WTC11 (cell line): ENCODE results near the gene SOSTDC1. TPM values are rescaled to one million over a fixed set of nuclear protein-coding genes. Genes with fewer than 3 reads are reported as not detected.

Experiments used
- ATAC-seq: fragments of 200-7000 bp; cut with Tn5 transposase; 2 replicates; pipeline ENCODE4 v1.10.0; 2021; ENCODE audit warnings: mild to moderate bottlenecking, moderate library complexity
- CTCF ChIA-PET: fragments of 300-600 bp; sonication (Branson Sonifier 250); formaldehyde crosslinking; loops from one replicate; lab custom pipeline; 2021; ENCODE audit warnings: antibody characterized with exemption; lab: Charles Lee
- POLR2A ChIA-PET: fragments of 350-600 bp; sonication (Branson Sonifier 250); formaldehyde crosslinking; loops from one replicate; lab custom pipeline; 2021; ENCODE audit warnings: antibody characterized with exemption; lab: Charles Lee
- DNase-seq: peaks from one replicate; pipeline ENCODE4 v3.0.0; 2021; ENCODE audit warnings: low spot score
- H3K27ac Mint-ChIP-seq: 2 replicates; pipeline ENCODE4 v1.8.0; 2021; ENCODE audit warnings: mixed read lengths
- H3K27me3 Mint-ChIP-seq: 2 replicates; pipeline ENCODE4 v1.8.0; 2021; ENCODE audit warnings: low read depth, mild to moderate bottlenecking, moderate library complexity, mixed read lengths
- H3K36me3 Mint-ChIP-seq: 2 replicates; pipeline ENCODE4 v1.8.0; 2021; ENCODE audit warnings: mixed read lengths
- H3K4me1 Mint-ChIP-seq: 2 replicates; pipeline ENCODE4 v1.8.0; 2022; ENCODE audit warnings: mixed read lengths
- H3K4me3 Mint-ChIP-seq: 2 replicates; pipeline ENCODE4 v1.8.0; 2021; ENCODE audit warnings: mild to moderate bottlenecking, moderate library complexity, mixed read lengths
- H3K9me3 Mint-ChIP-seq: 2 replicates; pipeline ENCODE4 v1.8.0; 2021; ENCODE audit warnings: mixed read lengths
- CBFB ChIP-seq: sonication (generic); formaldehyde crosslinking; IDR thresholded peaks from 2 replicates; pipeline ENCODE4 v1.8.1; 2022; ENCODE audit warnings: mild to moderate bottlenecking, low read depth, missing genetic modification reagents
- CREB1 ChIP-seq: sonication (generic); formaldehyde crosslinking; IDR thresholded peaks from 2 replicates; pipeline ENCODE4 v1.8.0; 2023; ENCODE audit warnings: mild to moderate bottlenecking, missing genetic modification reagents
- EMX1 ChIP-seq: fragments of 250-450 bp; sonication (Bioruptor Pico); IDR thresholded peaks from 2 replicates; pipeline ENCODE4 v1.8.0; 2021; ENCODE audit warnings: mild to moderate bottlenecking
- FOXJ3 ChIP-seq: sonication (generic); formaldehyde crosslinking; IDR thresholded peaks from 2 replicates; pipeline ENCODE4 v1.9.0; 2021; ENCODE audit warnings: missing genetic modification reagents, mild to moderate bottlenecking, borderline replicate concordance
- FOXP1 ChIP-seq: sonication (generic); formaldehyde crosslinking; IDR thresholded peaks from 2 replicates; pipeline ENCODE4 v1.8.0; 2022; ENCODE audit warnings: missing genetic modification reagents, mild to moderate bottlenecking, moderate library complexity, borderline replicate concordance
- HMGA2 ChIP-seq: fragments of 250-450 bp; sonication (Bioruptor Pico); IDR thresholded peaks from 2 replicates; pipeline ENCODE4 v1.4.0; 2021; ENCODE audit warnings: mild to moderate bottlenecking, moderate library complexity
- JAZF1 ChIP-seq: fragments of 250-450 bp; sonication (Bioruptor Pico); IDR thresholded peaks from 2 replicates; pipeline ENCODE4 v1.9.0; 2021; ENCODE audit warnings: moderate library complexity, mild to moderate bottlenecking, inconsistent platforms
- JUN ChIP-seq: sonication (generic); formaldehyde crosslinking; IDR thresholded peaks from 2 replicates; pipeline ENCODE4 v1.8.0; 2023; ENCODE audit warnings: mild to moderate bottlenecking, missing genetic modification reagents
- MAX ChIP-seq: sonication (generic); formaldehyde crosslinking; IDR thresholded peaks from 2 replicates; pipeline ENCODE4 v1.8.0; 2022; ENCODE audit warnings: mild to moderate bottlenecking, missing genetic modification reagents
- NFATC4 ChIP-seq: fragments of 250-450 bp; sonication (Bioruptor Pico); IDR thresholded peaks from 2 replicates; pipeline ENCODE4 v1.9.0; 2021; ENCODE audit warnings: mild to moderate bottlenecking
- NR1H2 ChIP-seq: sonication (generic); formaldehyde crosslinking; IDR thresholded peaks from 2 replicates; pipeline ENCODE4 v1.9.0; 2021; ENCODE audit warnings: mild to moderate bottlenecking, moderate library complexity, missing genetic modification reagents
- NR3C1 ChIP-seq: sonication (generic); formaldehyde crosslinking; conservative IDR thresholded peaks from 2 replicates; pipeline ENCODE4 v1.8.1; 2023; ENCODE audit warnings: low read depth, mild to moderate bottlenecking, missing genetic modification reagents
- SP1 ChIP-seq: sonication (generic); formaldehyde crosslinking; conservative IDR thresholded peaks from 2 replicates; pipeline ENCODE4 v1.8.1; 2022; ENCODE audit warnings: missing genetic modification reagents
- ZBTB21 ChIP-seq: sonication (generic); formaldehyde crosslinking; IDR thresholded peaks from 2 replicates; pipeline ENCODE4 v1.8.1; 2023; ENCODE audit warnings: mild to moderate bottlenecking, missing genetic modification reagents, borderline replicate concordance
- ZBTB43 ChIP-seq: sonication (generic); formaldehyde crosslinking; IDR thresholded peaks from 2 replicates; pipeline ENCODE4 v1.8.1; 2023; ENCODE audit warnings: mild to moderate bottlenecking, missing genetic modification reagents
- ZNF121 ChIP-seq: sonication (generic); formaldehyde crosslinking; IDR thresholded peaks from 2 replicates; pipeline ENCODE4 v1.8.0; 2023; ENCODE audit warnings: missing genetic modification reagents
- ZNF219 ChIP-seq: sonication (generic); formaldehyde crosslinking; IDR thresholded peaks from 2 replicates; pipeline ENCODE4 v1.8.0; 2023; ENCODE audit warnings: missing genetic modification reagents, mild to moderate bottlenecking, borderline replicate concordance
- ZNF396 ChIP-seq: fragments of 250-450 bp; sonication (Bioruptor Pico); IDR thresholded peaks from 2 replicates; pipeline ENCODE4 v1.8.0; 2021; ENCODE audit warnings: mild to moderate bottlenecking, moderate library complexity, borderline replicate concordance
- ZNF423 ChIP-seq: fragments of 250-450 bp; sonication (Bioruptor Pico); IDR thresholded peaks from 2 replicates; pipeline ENCODE4 v2.1.2; 2022; ENCODE audit warnings: mild to moderate bottlenecking, moderate library complexity
- total RNA-seq: library from RNA; stranded (reverse); gene quantifications from 3 replicates; pipeline ENCODE4 v1.2.3, GENCODE V29; 2021
- TF ChIP-seq, protein P1 (sequence below): sonication (generic); formaldehyde crosslinking; IDR thresholded peaks from 2 replicates; pipeline ENCODE4 v1.8.1; 2023; ENCODE audit warnings: mild to moderate bottlenecking, missing genetic modification reagents, moderate library complexity
- TF ChIP-seq, protein P2 (sequence below): sonication (generic); formaldehyde crosslinking; IDR thresholded peaks from 2 replicates; pipeline ENCODE4 v1.8.0; 2023; ENCODE audit warnings: missing genetic modification reagents
- TF ChIP-seq, protein P3 (sequence below): sonication (generic); formaldehyde crosslinking; IDR thresholded peaks from 2 replicates; pipeline ENCODE4 v1.8.0; 2022; ENCODE audit warnings: missing genetic modification reagents
- TF ChIP-seq, protein P4 (sequence below): fragments of 250-450 bp; sonication (Bioruptor Pico); IDR thresholded peaks from 2 replicates; pipeline ENCODE4 v1.8.0; 2021; ENCODE audit warnings: mild to moderate bottlenecking

SOSTDC1 gene
- total RNA-seq, 1 experiment from 2014 or later: 0.15 TPM

GRCh38 chr7:16471933-16472332 is 6.4 kb upstream of the SOSTDC1 start:
- Mint-ChIP-seq H3K4me1 (peaks cover 10% of the 10 kb centered on the region), H3K9me3 (no peaks in the 10 kb centered on the region), H3K27ac (no peak overlapping the region), H3K36me3 (no peaks in the 10 kb centered on the region), H3K4me3 (no peak overlapping the region), H3K27me3 (0 out of 2 replicates have a peak, but pooled peaks cover 3% of the 10 kb centered on the region)
- CTCF ChIA-PET: interaction anchor here (1.2 kb wide), 1 partner anchor 93 kb away, joined by 4 read pairs; no protein-coding TSS in a partner anchor
- no peak for TF ChIP-seq JAZF1 (CRISPR knock-in tag)
- TF ChIP-seq HMGA2 (CRISPR knock-in tag): no peak
- no peak for TF ChIP-seq SP1 (CRISPR knock-in tag)
- TF ChIP-seq FOXP1 (CRISPR knock-in tag): no peak
- TF ChIP-seq MAX (CRISPR knock-in tag): no peak
- TF ChIP-seq NR3C1 (CRISPR knock-in tag): no peak
- TF ChIP-seq, protein P1, sequence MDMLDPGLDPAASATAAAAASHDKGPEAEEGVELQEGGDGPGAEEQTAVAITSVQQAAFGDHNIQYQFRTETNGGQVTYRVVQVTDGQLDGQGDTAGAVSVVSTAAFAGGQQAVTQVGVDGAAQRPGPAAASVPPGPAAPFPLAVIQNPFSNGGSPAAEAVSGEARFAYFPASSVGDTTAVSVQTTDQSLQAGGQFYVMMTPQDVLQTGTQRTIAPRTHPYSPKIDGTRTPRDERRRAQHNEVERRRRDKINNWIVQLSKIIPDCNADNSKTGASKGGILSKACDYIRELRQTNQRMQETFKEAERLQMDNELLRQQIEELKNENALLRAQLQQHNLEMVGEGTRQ (CRISPR knock-in tag): no peak
- TF ChIP-seq ZNF219 (CRISPR knock-in tag): no peak
- TF ChIP-seq EMX1 (CRISPR knock-in tag): no peak
- TF ChIP-seq ZNF121 (CRISPR knock-in tag): no peak
- TF ChIP-seq ZBTB21 (CRISPR knock-in tag): no peak
- TF ChIP-seq ZNF423 (CRISPR knock-in tag): no peak
- TF ChIP-seq, protein P2, sequence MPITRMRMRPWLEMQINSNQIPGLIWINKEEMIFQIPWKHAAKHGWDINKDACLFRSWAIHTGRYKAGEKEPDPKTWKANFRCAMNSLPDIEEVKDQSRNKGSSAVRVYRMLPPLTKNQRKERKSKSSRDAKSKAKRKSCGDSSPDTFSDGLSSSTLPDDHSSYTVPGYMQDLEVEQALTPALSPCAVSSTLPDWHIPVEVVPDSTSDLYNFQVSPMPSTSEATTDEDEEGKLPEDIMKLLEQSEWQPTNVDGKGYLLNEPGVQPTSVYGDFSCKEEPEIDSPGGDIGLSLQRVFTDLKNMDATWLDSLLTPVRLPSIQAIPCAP: no peak
- TF ChIP-seq JUN (CRISPR knock-in tag): no peak
- TF ChIP-seq, protein P3, sequence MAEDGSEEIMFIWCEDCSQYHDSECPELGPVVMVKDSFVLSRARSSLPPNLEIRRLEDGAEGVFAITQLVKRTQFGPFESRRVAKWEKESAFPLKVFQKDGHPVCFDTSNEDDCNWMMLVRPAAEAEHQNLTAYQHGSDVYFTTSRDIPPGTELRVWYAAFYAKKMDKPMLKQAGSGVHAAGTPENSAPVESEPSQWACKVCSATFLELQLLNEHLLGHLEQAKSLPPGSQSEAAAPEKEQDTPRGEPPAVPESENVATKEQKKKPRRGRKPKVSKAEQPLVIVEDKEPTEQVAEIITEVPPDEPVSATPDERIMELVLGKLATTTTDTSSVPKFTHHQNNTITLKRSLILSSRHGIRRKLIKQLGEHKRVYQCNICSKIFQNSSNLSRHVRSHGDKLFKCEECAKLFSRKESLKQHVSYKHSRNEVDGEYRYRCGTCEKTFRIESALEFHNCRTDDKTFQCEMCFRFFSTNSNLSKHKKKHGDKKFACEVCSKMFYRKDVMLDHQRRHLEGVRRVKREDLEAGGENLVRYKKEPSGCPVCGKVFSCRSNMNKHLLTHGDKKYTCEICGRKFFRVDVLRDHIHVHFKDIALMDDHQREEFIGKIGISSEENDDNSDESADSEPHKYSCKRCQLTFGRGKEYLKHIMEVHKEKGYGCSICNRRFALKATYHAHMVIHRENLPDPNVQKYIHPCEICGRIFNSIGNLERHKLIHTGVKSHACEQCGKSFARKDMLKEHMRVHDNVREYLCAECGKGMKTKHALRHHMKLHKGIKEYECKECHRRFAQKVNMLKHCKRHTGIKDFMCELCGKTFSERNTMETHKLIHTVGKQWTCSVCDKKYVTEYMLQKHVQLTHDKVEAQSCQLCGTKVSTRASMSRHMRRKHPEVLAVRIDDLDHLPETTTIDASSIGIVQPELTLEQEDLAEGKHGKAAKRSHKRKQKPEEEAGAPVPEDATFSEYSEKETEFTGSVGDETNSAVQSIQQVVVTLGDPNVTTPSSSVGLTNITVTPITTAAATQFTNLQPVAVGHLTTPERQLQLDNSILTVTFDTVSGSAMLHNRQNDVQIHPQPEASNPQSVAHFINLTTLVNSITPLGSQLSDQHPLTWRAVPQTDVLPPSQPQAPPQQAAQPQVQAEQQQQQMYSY: no peak
- no peak for DNase-seq
- POLR2A ChIA-PET: no interaction called here
- ATAC-seq: no peak

DNA sequence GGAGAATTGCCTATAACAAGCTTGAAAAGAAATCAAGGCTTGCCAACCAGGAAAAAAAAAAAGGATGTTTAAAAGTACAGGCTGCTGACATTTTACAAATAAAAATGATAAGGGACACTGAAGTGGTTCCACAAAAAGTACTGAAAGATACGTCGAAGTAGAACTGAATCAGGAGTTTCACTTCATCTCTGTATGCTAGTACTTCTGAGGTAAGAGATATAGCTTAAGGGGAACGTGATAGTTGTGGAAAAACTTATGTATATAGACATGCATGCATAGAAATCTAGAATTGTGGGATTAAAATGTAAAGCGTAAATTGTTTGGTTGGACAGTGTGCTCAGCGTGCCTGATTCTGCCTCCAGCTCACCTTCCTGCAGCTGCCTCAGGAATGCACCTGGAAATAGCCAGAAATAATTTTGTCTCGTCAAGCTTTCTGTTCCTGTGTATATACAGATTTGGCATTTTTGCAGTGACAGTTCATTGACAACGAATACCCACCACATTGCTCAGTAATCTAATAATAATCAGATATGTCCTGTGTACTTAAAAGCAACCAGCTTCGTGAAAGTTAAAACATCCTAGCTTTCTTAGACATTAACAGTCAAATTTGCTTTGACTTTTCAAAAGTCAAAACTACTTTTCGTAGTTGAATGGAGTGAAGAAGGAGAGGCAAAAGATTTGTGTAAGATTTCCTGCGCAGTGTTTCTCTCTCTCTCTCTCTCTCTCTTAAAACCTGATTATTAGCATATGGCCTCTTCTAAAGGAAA is 1.4 kb downstream of the SOSTDC1 start:
- Mint-ChIP-seq H3K27me3 (no peaks in the 10 kb centered on the region), H3K9me3 (no peaks in the 10 kb centered on the region), H3K36me3 (no peaks in the 10 kb centered on the region), H3K27ac (no peak overlapping the region), H3K4me1 (peaks cover 37% of the 10 kb centered on the region), H3K4me3 (no peak overlapping the region)
- POLR2A ChIA-PET: interaction anchor here (1.2 to 1.4 kb wide), 2 partner anchors 43 to 144 kb away, joined by 3 to 4 read pairs; partner anchors contain the start of gene CRPPA
- DNase-seq (no peak), ATAC-seq (no peak)
- CTCF ChIA-PET: interaction anchor here (2.4 kb wide), 1 partner anchor 101 kb away, joined by 20 read pairs; no protein-coding TSS in a partner anchor
- TF ChIP-seq FOXJ3 (CRISPR knock-in tag) (no peak), CBFB (CRISPR knock-in tag) (no peak), JAZF1 (CRISPR knock-in tag) (no peak), SP1 (CRISPR knock-in tag) (no peak), NFATC4 (no peak), CREB1 (no peak), ZNF396 (no peak), NR1H2 (CRISPR knock-in tag) (no peak), MAX (CRISPR knock-in tag) (no peak), FOXP1 (CRISPR knock-in tag) (no peak), ZBTB43 (CRISPR knock-in tag) (no peak)
- TF ChIP-seq, protein P4, sequence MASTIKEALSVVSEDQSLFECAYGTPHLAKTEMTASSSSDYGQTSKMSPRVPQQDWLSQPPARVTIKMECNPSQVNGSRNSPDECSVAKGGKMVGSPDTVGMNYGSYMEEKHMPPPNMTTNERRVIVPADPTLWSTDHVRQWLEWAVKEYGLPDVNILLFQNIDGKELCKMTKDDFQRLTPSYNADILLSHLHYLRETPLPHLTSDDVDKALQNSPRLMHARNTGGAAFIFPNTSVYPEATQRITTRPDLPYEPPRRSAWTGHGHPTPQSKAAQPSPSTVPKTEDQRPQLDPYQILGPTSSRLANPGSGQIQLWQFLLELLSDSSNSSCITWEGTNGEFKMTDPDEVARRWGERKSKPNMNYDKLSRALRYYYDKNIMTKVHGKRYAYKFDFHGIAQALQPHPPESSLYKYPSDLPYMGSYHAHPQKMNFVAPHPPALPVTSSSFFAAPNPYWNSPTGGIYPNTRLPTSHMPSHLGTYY: no peak
